AG04449 (cell line): ENCODE data around the gene TBC1D3K.
"Not testable (repeated sequence)": the region's sequence is repeated elsewhere in the genome, so short reads cannot be mapped to it uniquely, and the experiment has no call there.

ENCODE experiments used
- CTCF ChIA-PET: fragments of 350-600 bp; formaldehyde crosslinking; extraction: SDS; loops from one replicate; lab custom pipeline; 2021; ENCODE audit warnings: antibody characterized with exemption; lab: Yijun Ruan, JAX
- POLR2A ChIA-PET: fragments of 400-600, 350-600 bp; formaldehyde crosslinking; extraction: SDS; loops from one replicate; lab custom pipeline; 2020; ENCODE audit warnings: antibody characterized with exemption, inconsistent platforms; lab: Yijun Ruan, JAX
- DNase-seq: peaks from one replicate; pipeline ENCODE4 v3.0.0-alpha.2; 2010; ENCODE audit warnings: low read depth, low spot score
- H3K4me3 ChIP-seq: 2 replicates; pipeline ENCODE4 v1.5.1; 2011; ENCODE audit warnings: low read depth, mild to moderate bottlenecking, control low read depth, low read length
- TF ChIP-seq, protein P1 (sequence below): IDR thresholded peaks from one replicate; pipeline ENCODE4 v1.5.1; 2011; ENCODE audit warnings: mild to moderate bottlenecking, moderate library complexity, low read length, control low read depth, inconsistent platforms; ENCODE audit not compliant: insufficient read depth; ENCODE audit errors: missing control alignments

The TBC1D3K gene

DNA sequence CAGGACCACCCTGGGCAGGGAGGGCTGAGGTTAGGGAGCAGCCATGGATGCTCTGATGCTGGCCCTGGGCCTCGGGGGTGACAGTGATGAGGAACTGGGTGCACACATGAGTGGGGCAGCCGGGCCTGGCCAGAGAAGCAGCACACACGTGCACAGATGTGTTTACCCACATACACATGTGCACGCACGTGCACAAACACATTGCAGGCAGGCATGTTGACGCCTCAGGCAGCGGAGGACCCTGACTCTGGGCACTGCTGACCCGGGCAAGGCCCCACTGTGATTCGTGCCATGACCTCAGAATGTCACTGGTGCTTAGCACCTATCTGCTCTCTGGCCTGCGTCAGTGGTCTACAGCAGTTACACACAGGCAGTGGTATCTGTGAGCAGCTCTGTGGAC lies at the start of gene TBC1D3K:
Gene TBC1D3K, plus strand, starts transcription at position 301 of the 400 bp plus-strand sequence. CDS start 1,585 bp downstream, outside the sequence.
- H3K4me3 ChIP-seq, CTCF ChIA-PET, DNase-seq, POLR2A ChIA-PET: not testable (repeated sequence)

DNA sequence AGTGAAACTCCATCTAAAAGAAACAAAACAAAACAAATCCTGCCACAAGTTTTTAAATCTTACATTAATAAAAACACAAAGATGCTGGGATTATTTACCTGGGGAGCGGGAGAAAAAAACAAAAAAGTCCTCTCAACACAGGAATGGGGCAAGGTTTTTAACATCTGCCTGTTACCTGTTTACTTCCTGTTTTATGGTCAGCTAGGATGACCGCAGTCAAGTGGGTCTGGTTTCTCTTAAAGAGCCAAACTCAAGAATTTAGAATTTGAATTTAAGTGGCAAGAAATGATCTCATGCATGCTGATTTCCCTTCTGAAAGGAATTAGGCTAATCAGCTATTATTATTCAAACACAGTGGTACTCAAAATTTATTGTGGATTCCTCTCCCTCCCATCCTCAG lies 39.7 kb upstream of the TBC1D3K start:
- TF ChIP-seq, protein P1, sequence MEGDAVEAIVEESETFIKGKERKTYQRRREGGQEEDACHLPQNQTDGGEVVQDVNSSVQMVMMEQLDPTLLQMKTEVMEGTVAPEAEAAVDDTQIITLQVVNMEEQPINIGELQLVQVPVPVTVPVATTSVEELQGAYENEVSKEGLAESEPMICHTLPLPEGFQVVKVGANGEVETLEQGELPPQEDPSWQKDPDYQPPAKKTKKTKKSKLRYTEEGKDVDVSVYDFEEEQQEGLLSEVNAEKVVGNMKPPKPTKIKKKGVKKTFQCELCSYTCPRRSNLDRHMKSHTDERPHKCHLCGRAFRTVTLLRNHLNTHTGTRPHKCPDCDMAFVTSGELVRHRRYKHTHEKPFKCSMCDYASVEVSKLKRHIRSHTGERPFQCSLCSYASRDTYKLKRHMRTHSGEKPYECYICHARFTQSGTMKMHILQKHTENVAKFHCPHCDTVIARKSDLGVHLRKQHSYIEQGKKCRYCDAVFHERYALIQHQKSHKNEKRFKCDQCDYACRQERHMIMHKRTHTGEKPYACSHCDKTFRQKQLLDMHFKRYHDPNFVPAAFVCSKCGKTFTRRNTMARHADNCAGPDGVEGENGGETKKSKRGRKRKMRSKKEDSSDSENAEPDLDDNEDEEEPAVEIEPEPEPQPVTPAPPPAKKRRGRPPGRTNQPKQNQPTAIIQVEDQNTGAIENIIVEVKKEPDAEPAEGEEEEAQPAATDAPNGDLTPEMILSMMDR, result no peak
- ChIA-PET POLR2A (no interaction called here), CTCF (no interaction called here)
- no peak for DNase-seq
- no peak overlapping the region for H3K4me3 ChIP-seq

DNA sequence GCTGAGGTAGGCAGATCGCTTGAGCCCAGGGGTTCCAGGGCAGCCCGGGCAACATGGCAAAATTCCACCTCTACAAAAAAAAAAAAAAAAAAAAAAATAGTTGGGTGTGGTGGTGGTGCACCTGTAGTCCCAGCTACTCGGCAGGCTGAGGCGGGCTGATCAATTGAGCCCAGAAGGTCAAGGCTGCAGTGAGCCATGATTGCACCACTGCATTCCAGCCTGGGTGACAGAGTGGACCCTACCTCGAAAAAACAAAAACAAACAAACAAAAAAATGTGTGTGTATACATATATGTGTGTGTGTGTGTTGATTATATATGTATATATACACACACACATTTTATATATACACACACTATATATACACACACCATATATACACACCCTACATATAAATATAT lies 39.1 kb upstream of the TBC1D3K start:
- CTCF ChIA-PET, result no interaction called here
- TF ChIP-seq, protein P1, result no peak
- H3K4me3 ChIP-seq, result no peak overlapping the region
- DNase-seq, result no peak
- POLR2A ChIA-PET, result no interaction called here

DNA sequence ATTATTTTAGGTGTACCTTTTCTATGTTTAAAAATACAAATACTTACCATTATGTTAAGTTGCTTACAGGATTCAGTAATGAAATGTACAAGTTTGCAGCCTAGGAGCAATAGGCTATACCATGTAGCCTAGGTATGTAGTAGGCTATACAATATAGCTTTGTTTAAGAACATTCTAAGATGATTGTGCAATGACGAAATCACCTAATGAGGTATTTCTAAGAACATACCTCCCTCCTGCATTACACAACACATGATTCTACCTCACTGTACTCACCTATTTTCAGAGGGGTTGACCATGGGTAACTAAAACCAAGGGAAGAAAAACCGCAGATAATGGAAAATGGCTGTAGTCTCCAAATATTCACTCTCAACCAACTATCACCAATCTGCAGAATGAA lies 35.3 kb upstream of the TBC1D3K start:
- ChIA-PET POLR2A (no interaction called here), CTCF (no interaction called here)
- TF ChIP-seq, protein P1, result no peak
- DNase-seq, result no peak
- H3K4me3 ChIP-seq, result no peak overlapping the region

DNA sequence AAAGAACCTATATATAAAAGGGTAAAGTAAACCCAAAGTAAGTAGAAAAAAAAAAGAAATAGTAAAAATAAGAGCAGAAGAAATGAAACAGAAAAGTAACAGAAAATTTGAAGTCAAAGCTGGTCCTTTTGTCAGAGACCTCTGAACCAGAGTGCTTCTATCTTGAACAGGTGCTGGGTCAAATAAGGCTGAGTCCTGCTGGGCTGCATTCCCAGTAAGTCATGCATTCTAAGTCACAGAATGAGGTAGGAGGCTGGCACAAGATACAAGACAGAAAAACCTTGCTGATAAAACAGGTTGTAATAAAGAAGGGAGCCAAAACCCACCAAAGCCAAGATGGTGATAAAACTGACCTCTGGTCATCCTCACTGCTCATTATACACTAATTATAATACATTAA lies 27.3 kb upstream of the TBC1D3K start:
- H3K4me3 ChIP-seq, POLR2A ChIA-PET, CTCF ChIA-PET, DNase-seq: not testable (repeated sequence)
